CMK (cell line): ENCODE measurements around the gene ARRB1.
A peak's percentile ranks its signal among the peaks of the same experiment; 100 is the strongest.
"Not testable (repeated sequence)": the region's sequence is repeated elsewhere in the genome, so short reads cannot be mapped to it uniquely, and the experiment has no call there.

Experiments used
- DNase-seq: peaks from one replicate; pipeline ENCODE4 v3.0.0-alpha.2; 2010; ENCODE audit warnings: low read depth

Gene ARRB1

GRCh38 chr11:75342966-75343870 is 8.2 kb downstream of the ARRB1 start:
- no peak for DNase-seq

GRCh38 chr11:75342231-75342918 is 9.1 kb downstream of the ARRB1 start:
- DNase-seq, result no peak

- DNase-seq, result no peak
These were observed 9.8 kb downstream of the ARRB1 start for GRCh38 chr11:75341612-75342011.

GRCh38 chr11:75339685-75340409 is 11.6 kb downstream of the ARRB1 start:
- no peak for DNase-seq

GRCh38 chr11:75338516-75339208 is 12.8 kb downstream of the ARRB1 start:
- DNase-seq, result no peak

- DNase-seq, result peak; percentile 70
These were observed 14.2 kb downstream of the ARRB1 start for GRCh38 chr11:75337195-75337654.

GRCh38 chr11:75334976-75335375 is 16.5 kb downstream of the ARRB1 start:
- DNase-seq, result no peak

GRCh38 chr11:75334402-75334891 is 17.0 kb downstream of the ARRB1 start:
- no peak for DNase-seq

- DNase-seq, result no peak
These were observed 17.7 kb downstream of the ARRB1 start for GRCh38 chr11:75333807-75334140.

- no peak for DNase-seq
These were observed 18.2 kb downstream of the ARRB1 start for GRCh38 chr11:75333022-75333806.

- not testable (repeated sequence) for DNase-seq
These were observed 19.7 kb downstream of the ARRB1 start for GRCh38 chr11:75331761-75332160.

GRCh38 chr11:75331304-75331703 is 20.2 kb downstream of the ARRB1 start:
- DNase-seq, result not testable (repeated sequence)

- DNase-seq, result not testable (repeated sequence)
These were observed 20.6 kb downstream of the ARRB1 start for GRCh38 chr11:75330886-75331285.

GRCh38 chr11:75330291-75330690 is 21.2 kb downstream of the ARRB1 start:
- no peak for DNase-seq

- DNase-seq, result peak; percentile 53
These were observed 22.8 kb downstream of the ARRB1 start for GRCh38 chr11:75328426-75329277.

- DNase-seq, result no peak
These were observed 25.0 kb downstream of the ARRB1 start for GRCh38 chr11:75326439-75326810.

- no peak for DNase-seq
These were observed 25.6 kb downstream of the ARRB1 start for GRCh38 chr11:75325713-75326438.

- DNase-seq, result no peak
These were observed 26.7 kb downstream of the ARRB1 start for GRCh38 chr11:75324740-75325139.

- DNase-seq, result no peak
These were observed 27.3 kb downstream of the ARRB1 start for GRCh38 chr11:75324189-75324588.
